Subcutaneous abdominal adipose tissue (tissue), 5 donors: Measurements from ENCODE around the gene TCEA2.

Source experiments
- H3K27ac ChIP-seq: one replicate; pipeline ENCODE4 v1.7.0; 2013; ENCODE audit warnings: low read depth, mild to moderate bottlenecking, inconsistent platforms, low read length, moderate library complexity
- H3K27me3 ChIP-seq, 5 donors: one replicate each; pipeline ENCODE4 v1.7.0; 2013; ENCODE audit warnings: low read length in 5 of 5, inconsistent platforms in 1 of 5; ENCODE audit not compliant: control insufficient read depth in 5 of 5, insufficient read depth in 4 of 5
- H3K36me3 ChIP-seq, 5 donors: one replicate each; pipeline ENCODE4 v1.7.0; 2013; ENCODE audit warnings: low read length in 5 of 5; ENCODE audit not compliant: control insufficient read depth in 5 of 5, insufficient read depth in 5 of 5
- H3K4me1 ChIP-seq, 5 donors: one replicate each; pipeline ENCODE4 v1.7.0; 2013; ENCODE audit warnings: low read length in 5 of 5, mild to moderate bottlenecking in 3 of 5, moderate library complexity in 1 of 5; ENCODE audit not compliant: control insufficient read depth in 5 of 5, insufficient read depth in 5 of 5
- H3K4me3 ChIP-seq, 5 donors: one replicate each; pipeline ENCODE4 v1.7.0; 2013; ENCODE audit warnings: low read length in 5 of 5, low read depth in 1 of 5
- H3K9ac ChIP-seq, 5 donors: one replicate each; pipeline ENCODE4 v1.7.0; 2013; ENCODE audit warnings: low read length in 5 of 5, mild to moderate bottlenecking in 4 of 5, moderate library complexity in 3 of 5
- H3K9me3 ChIP-seq, 5 donors: one replicate each; pipeline ENCODE4 v1.7.0; 2013; ENCODE audit warnings: low read length in 5 of 5; ENCODE audit not compliant: control insufficient read depth in 5 of 5
- donor health status: healthy.
- donor health status: healthy.
- donor health status: healthy.
- donor health status: healthy.
- donor health status: healthy.

The TCEA2 gene

DNA sequence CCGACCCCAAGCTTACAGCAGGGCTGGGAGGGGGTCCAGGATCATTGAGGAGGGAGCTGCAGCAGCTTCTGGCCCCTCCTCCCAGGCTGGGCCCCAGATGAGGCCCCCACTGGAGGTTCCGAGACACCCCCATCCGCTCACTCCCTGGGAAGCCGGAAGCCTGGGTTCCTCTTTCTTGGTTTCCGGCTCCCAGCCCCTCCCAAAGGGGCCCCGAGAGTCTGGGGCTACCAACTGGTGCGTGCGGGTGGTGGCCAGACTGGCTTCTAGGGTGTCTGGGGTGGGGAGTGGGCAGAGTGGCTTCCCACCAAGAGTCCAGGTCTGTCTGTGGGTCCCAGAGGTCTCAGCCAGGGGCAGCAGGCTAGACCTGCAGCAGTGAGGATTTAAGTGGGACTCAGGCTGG lies 14.1 kb downstream of the TCEA2 start:
- Histone ChIP-seq H3K9me3 (no peaks in the 10 kb centered on the region), H3K36me3 (peaks cover 0 to 29% (median 18%) of the 10 kb centered on the region in 5 donors), H3K27ac (no peak overlapping the region), H3K9ac (peak overlapping the region in 3 of 5 donors; percentile 53 to 80 (median 68)), H3K4me1 (peaks cover 0 to 56% (median 41%) of the 10 kb centered on the region in 5 donors), H3K27me3 (no peaks in the 10 kb centered on the region), H3K4me3 (peak overlapping the region; percentile 11 to 75 (median 45))

- no peak overlapping the region for H3K27ac ChIP-seq
- no peaks in the 10 kb centered on the region for H3K9me3 ChIP-seq
- H3K9ac ChIP-seq: peak overlapping the region in 3 of 5 donors; percentile 53 to 80 (median 68)
- peaks cover 0 to 61% (median 45%) of the 10 kb centered on the region in 5 donors for H3K4me1 ChIP-seq
- H3K4me3 ChIP-seq: peak overlapping the region; percentile 32 to 75 (median 59)
- H3K27me3 ChIP-seq: no peaks in the 10 kb centered on the region
- H3K36me3 ChIP-seq: peaks cover 0 to 25% (median 14%) of the 10 kb centered on the region in 5 donors
Observed at GRCh38 chr20:64077541-64077875, 14.5 kb downstream of the TCEA2 start.

DNA sequence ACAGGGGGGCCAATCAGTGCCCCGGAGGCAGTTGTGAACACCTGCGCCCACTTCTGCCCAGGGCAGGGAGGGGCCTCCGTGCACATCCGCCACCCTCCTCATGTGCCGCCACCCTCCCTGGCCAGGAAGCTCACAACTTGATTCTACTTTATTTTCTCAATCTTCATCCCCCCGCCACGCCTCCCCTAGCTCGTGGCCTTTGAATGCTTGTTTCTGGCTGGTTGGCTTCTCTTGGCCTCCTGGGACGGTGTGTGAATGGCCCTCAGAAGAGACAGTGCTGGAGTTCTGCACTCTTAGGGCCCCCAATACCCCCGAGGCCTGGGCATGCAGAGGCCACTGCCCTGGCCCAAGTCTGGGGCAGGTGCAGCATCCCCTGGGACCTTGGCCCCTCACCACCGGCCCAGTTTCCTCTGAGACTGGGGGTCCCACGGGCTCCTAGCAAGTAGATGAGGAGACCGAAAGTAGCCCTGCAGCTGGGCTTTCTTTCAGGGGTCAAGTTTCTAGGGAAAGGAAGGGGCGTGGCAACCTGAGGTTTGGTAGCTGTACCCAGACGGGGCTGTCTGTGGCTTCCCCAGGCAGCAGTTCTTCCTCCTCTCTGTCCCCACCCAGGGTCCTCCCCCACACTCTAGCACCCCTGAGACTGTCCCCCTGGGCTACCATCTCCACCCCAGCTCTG lies 15.0 kb downstream of the TCEA2 start:
- Histone ChIP-seq H3K9ac (peak overlapping the region in 4 of 5 donors; percentile 80 to 84 (median 82)), H3K4me3 (peak overlapping the region; percentile 59 to 78 (median 73)), H3K27ac (no peak overlapping the region), H3K9me3 (no peaks in the 10 kb centered on the region), H3K27me3 (no peaks in the 10 kb centered on the region), H3K36me3 (peaks cover 0 to 20% (median 10%) of the 10 kb centered on the region in 5 donors), H3K4me1 (peaks cover 0 to 64% (median 48%) of the 10 kb centered on the region in 5 donors)

DNA sequence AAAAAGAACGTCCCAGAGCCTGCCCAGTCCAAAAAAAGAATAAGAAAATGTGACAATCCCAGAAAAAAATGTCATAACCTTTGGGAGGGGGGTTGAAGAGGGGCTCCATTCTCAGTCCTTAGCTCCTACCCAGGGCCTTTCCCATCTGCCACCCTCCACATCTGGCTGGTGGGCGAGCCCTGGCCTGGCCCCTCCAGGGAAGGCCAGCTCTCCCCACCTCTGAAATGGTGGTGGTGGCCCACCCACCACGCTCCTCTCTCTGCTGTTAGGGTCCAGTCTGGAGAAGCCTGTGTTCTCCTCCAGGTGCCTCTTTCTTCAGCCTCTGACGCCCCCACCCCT lies 15.9 kb downstream of the TCEA2 start:
- Histone ChIP-seq H3K9me3 (no peaks in the 10 kb centered on the region), H3K9ac (peak overlapping the region; percentile 16 to 84 (median 82)), H3K4me3 (peak overlapping the region; percentile 59 to 78 (median 73)), H3K36me3 (peaks cover 0 to 16% (median 8%) of the 10 kb centered on the region in 5 donors), H3K27ac (peak overlapping the region; percentile 37), H3K27me3 (peaks cover 0 to 2% (median 2%) of the 10 kb centered on the region in 5 donors), H3K4me1 (peaks cover 0 to 72% (median 55%) of the 10 kb centered on the region in 5 donors)

DNA sequence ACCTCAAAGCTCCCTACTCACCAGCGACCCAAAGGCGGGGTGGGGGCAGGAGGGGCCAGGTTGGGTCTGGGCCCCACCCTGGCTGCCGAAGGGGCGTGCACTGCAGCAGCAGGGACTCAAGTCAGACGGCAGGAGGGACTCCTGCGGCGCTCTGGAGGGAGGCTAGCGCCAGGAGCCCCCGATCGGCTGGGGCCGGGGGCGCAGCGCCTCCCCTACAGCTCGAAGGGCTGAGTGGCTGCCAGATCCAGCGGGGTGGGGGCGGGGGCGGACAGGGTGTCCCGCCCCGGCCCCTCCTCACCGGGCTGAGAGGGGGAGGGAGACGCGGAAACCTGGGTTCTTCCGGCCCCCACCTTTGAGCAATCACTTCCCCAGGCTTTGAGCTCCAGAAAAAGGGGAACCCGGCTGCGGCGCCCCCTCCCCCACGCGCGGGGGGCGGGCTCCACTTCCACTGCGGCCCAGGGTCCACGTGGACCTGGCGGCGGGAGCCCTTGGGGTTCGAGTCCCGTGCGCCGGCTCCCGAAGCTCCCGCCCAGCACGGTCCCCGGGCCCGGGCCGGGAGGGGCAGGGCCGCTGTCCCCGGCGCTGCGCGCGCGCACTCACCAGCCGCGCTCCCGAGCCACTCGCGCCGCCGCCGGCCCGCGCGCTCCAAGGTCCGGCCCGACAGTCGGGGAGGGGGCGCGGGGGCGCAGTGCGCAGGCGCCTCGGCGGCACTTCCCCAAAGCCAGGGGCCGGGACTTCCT lies 16.4 kb downstream of the TCEA2 start, which contains the start of gene RGS19:
TSS of gene RGS19 (minus strand) at position 246 of the 740 bp plus-strand sequence. CDS start 2,632 bp downstream, outside the sequence.
- H3K4me1 ChIP-seq: peaks cover 0 to 78% (median 61%) of the 10 kb centered on the region in 5 donors
- peak within 1 kb of the TSS; percentile 37 for H3K27ac ChIP-seq
- H3K9ac ChIP-seq: peak within 1 kb of the TSS; percentile 16 to 84 (median 82)
- H3K27me3 ChIP-seq: peaks cover 5 to 7% (median 7%) of the 10 kb centered on the region in 5 donors
- H3K4me3 ChIP-seq: peak within 1 kb of the TSS; percentile 59 to 78 (median 73)
- peaks cover 0 to 11% (median 4%) of the 10 kb centered on the region in 5 donors for H3K36me3 ChIP-seq
- no peaks in the 10 kb centered on the region for H3K9me3 ChIP-seq

GRCh38 chr20:64080013-64080812 lies 17.2 kb downstream of the TCEA2 start, which contains the start of gene OPRL1:
TSS of gene OPRL1 (plus strand) at chr20:64080082. CDS start at chr20:64092721, 12,639 bp downstream.
- Histone ChIP-seq H3K9me3 (no peaks in the 10 kb centered on the region), H3K36me3 (peaks cover 0 to 3% (median 1%) of the 10 kb centered on the region in 5 donors), H3K4me3 (peak within 1 kb of the TSS; percentile 59 to 78 (median 73)), H3K27ac (peak within 1 kb of the TSS; percentile 37), H3K4me1 (peaks cover 0 to 81% (median 61%) of the 10 kb centered on the region in 5 donors), H3K9ac (peak within 1 kb of the TSS; percentile 16 to 84 (median 82)), H3K27me3 (peaks cover 7 to 15% (median 14%) of the 10 kb centered on the region in 5 donors)

DNA sequence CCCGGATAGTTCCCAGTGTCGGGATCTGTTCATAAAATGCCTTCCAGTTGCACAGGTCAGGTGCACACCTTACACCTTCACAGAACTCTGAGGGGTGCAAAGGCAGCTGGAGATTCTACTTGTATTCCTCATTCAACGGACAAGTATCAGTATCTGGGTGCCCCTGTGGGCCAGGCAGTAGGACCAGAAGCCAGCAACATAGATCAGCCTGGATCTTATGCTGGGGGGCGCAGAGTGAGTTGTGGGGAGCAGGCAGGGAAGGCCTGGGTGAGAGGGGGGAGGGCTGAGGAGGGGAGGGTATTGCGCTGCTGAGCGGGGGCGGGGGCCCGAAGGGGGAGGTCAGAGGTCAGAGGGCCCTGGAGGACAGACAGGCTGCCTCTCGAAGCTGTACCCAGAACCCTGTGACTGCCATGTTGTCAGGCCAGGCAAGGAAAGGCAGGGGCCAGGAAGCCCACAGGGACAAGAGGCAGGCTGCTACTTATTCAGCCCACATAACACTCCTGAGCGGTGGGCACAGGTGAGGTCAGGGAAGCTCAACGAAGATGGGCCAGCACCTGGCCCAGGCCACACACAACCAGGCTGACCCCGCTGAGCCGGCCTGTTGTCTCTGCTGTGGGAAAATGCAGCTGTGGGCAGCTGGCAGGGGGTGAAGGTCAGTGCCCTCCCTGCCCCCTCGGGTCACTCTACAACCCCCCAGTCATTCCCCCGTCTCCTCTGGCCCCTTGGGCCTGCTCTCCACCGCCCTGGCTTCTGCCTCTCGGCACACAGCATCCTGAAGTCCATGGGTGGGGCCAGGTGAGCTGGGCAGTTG lies 18.0 kb downstream of the TCEA2 start:
- Histone ChIP-seq H3K36me3 (peaks cover 0 to 2% (median 0%) of the 10 kb centered on the region in 5 donors), H3K4me3 (peak overlapping the region in 3 of 5 donors; percentile 62 to 75 (median 65)), H3K4me1 (peaks cover 0 to 80% (median 61%) of the 10 kb centered on the region in 5 donors), H3K9me3 (no peaks in the 10 kb centered on the region), H3K9ac (peak overlapping the region in 1 of 5 donors; percentile 72), H3K27ac (no peak overlapping the region), H3K27me3 (peaks cover 13 to 22% (median 19%) of the 10 kb centered on the region in 5 donors)

GRCh38 chr20:64081624-64081964 lies 18.6 kb downstream of the TCEA2 start:
- Histone ChIP-seq H3K27ac (no peak overlapping the region), H3K4me3 (no peak overlapping the region), H3K9me3 (no peaks in the 10 kb centered on the region), H3K27me3 (peaks cover 15 to 23% (median 22%) of the 10 kb centered on the region in 5 donors), H3K4me1 (peaks cover 0 to 74% (median 57%) of the 10 kb centered on the region in 5 donors), H3K36me3 (no peaks in the 10 kb centered on the region), H3K9ac (peak overlapping the region in 1 of 5 donors; percentile 14)
